Measurements from ENCODE around the gene ZNF586. TPM values are rescaled to one million over a fixed set of nuclear protein-coding genes. Genes with fewer than 3 reads are reported as not detected.

ZNF586 gene
- total and polyA plus RNA-seq, 4 donors = 2.3 to 11.8 (median 6.7) TPM

GRCh38 chr19:57802269-57802668 is 32.8 kb downstream of the ZNF586 start:
- Histone ChIP-seq H3K9ac (ENCODE audit: low read depth in 1 of 2, low read length in 2 of 2) (no peak overlapping the region), H3K4me1 (ENCODE audit: control insufficient read depth in 4 of 4, insufficient read depth in 4 of 4, low read length in 3 of 4) (peaks cover 7 to 17% (median 12%) of the 10 kb centered on the region in 4 donors), H3K27ac (ENCODE audit: low read depth in 1 of 2, low read length in 2 of 2) (no peak overlapping the region), H3K9me3 (ENCODE audit: control insufficient read depth in 4 of 4, low read length in 3 of 4) (no peaks in the 10 kb centered on the region), H3K4me3 (ENCODE audit: low read depth in 1 of 3, low read length in 3 of 3) (no peak overlapping the region), H3K36me3 (ENCODE audit: control insufficient read depth in 4 of 4, insufficient read depth in 3 of 4, low read depth in 1 of 4, low read length in 3 of 4) (peaks cover 0 to 5% (median 3%) of the 10 kb centered on the region in 4 donors), H3K27me3 (ENCODE audit: control insufficient read depth in 4 of 4, insufficient read depth in 4 of 4, low read length in 3 of 4) (no peaks in the 10 kb centered on the region)
- no peak for TF ChIP-seq REST (IDR thresholded peaks at IDR 0.05)
- TF ChIP-seq RAD21 (IDR thresholded peaks at IDR 0.05) = no peak
- no peak for TF ChIP-seq GABPA (IDR thresholded peaks at IDR 0.05 in 1 of 2, conservative IDR thresholded peaks at IDR 0.05 in 1 of 2)
- TF ChIP-seq MAX (IDR thresholded peaks at IDR 0.05) = no peak
- no peak for TF ChIP-seq EGR1 (IDR thresholded peaks at IDR 0.05; ENCODE audit: low read depth in 2 of 2)
- TF ChIP-seq ATF3 (IDR thresholded peaks at IDR 0.05) = no peak
- TF ChIP-seq ZBTB33 (IDR thresholded peaks at IDR 0.05) = no peak
- no peak for TF ChIP-seq HNF4A (conservative IDR thresholded peaks at IDR 0.05)
- no peak for TF ChIP-seq FOXA2 (IDR thresholded peaks at IDR 0.05)
- TF ChIP-seq SP1 (IDR thresholded peaks at IDR 0.05) = no peak
- TF ChIP-seq RXRA (IDR thresholded peaks at IDR 0.05) = no peak
- no peak for TF ChIP-seq TAF1 (conservative IDR thresholded peaks at IDR 0.05)
- no peak for TF ChIP-seq YY1 (IDR thresholded peaks at IDR 0.05)
- no peak for TF ChIP-seq FOXA1 (IDR thresholded peaks at IDR 0.05)
- TF ChIP-seq NR2F2 (IDR thresholded peaks at IDR 0.05) = no peak
- no peak for DNase-seq (ENCODE audit: low spot score)
- WGBS = 92% methylated on average over 4 of the region's 4 CpGs

- DNase-seq (ENCODE audit: low spot score) = no peak
- H3K4me3 ChIP-seq (ENCODE audit: low read depth in 1 of 3, low read length in 3 of 3) = peak overlapping the region; percentile 56 to 72 (median 60)
- 4% methylated on average over 6 of the region's 6 CpGs for WGBS
- H3K27ac ChIP-seq (ENCODE audit: low read depth in 1 of 2, low read length in 2 of 2) = peak overlapping the region; percentile 58 to 70
- no peaks in the 10 kb centered on the region for H3K27me3 ChIP-seq (ENCODE audit: control insufficient read depth in 4 of 4, insufficient read depth in 4 of 4, low read length in 3 of 4)
- no peaks in the 10 kb centered on the region for H3K9me3 ChIP-seq (ENCODE audit: control insufficient read depth in 4 of 4, low read length in 3 of 4)
- no peak for TF ChIP-seq ATF3 (IDR thresholded peaks at IDR 0.05)
- TF ChIP-seq HNF4G (IDR thresholded peaks at IDR 0.05) = no peak
- no peak for TF ChIP-seq CTCF (IDR thresholded peaks at IDR 0.05; ENCODE audit: low read depth, low read length, missing input control)
- TF ChIP-seq FOXA2 (IDR thresholded peaks at IDR 0.05) = no peak
- no peak for TF ChIP-seq TAF1 (conservative IDR thresholded peaks at IDR 0.05)
- no peak for TF ChIP-seq NR2F2 (IDR thresholded peaks at IDR 0.05)
- TF ChIP-seq ZBTB33 (IDR thresholded peaks at IDR 0.05) = no peak
- no peak for TF ChIP-seq RAD21 (IDR thresholded peaks at IDR 0.05)
- H3K36me3 ChIP-seq (ENCODE audit: control insufficient read depth in 4 of 4, insufficient read depth in 3 of 4, low read depth in 1 of 4, low read length in 3 of 4) = peaks cover 0 to 13% (median 7%) of the 10 kb centered on the region in 4 donors
- peaks cover 7 to 17% (median 11%) of the 10 kb centered on the region in 4 donors for H3K4me1 ChIP-seq (ENCODE audit: control insufficient read depth in 4 of 4, insufficient read depth in 4 of 4, low read length in 3 of 4)
- peak overlapping the region; percentile 20 to 54 for H3K9ac ChIP-seq (ENCODE audit: low read depth in 1 of 2, low read length in 2 of 2)
These were observed 33.8 kb downstream of the ZNF586 start for GRCh38 chr19:57803265-57803593.

Data from liver (tissue), 9 donors.